NK-92 treated with Interleukin-12 subunit alpha and Interleukin-12 subunit beta, amount 100 ng/mL, for 24 hours (cell line): ENCODE data around the gene SERPINA3.
"Not testable (repeated sequence)": the region's sequence is repeated elsewhere in the genome, so short reads cannot be mapped to it uniquely, and the experiment has no call there.

Experiments
- DNase-seq: peaks from one replicate; lab custom pipeline; 2025; lab: John Stamatoyannopoulos, UW

Gene SERPINA3

DNA sequence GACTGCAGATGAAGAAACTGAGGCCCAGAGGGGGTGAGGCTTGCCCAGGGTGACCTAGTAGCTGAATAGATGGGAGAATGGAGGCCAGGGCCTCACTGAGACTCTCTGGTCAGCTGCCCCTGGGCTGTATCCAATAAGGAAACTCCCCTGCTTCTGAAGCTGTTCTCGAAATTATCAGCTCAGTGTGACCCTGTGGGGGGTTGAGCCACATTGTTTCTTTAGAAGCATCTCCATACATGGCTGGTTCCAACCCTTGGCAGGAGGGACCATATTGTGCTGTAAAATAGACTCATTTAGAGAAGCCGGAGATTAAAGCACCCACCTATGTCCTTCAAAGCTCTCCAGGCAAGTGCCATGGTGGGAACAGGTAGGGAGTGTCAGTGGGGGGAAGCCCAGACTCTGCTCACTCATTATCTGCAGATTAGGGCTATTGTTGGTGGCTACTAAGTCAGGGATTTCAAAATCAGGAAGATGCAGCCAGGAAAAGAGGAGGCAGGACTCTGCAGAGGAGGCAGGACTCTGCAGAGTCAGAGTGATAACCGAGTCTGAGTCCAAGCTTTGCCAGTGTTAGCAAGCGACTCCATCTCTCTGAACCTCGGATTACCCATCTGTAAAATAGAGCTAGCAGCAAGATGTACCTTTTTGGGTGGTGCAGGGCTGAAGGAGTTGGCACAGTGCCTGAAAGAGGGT lies 27.5 kb upstream of the SERPINA3 start:
- DNase-seq = no peak

DNA sequence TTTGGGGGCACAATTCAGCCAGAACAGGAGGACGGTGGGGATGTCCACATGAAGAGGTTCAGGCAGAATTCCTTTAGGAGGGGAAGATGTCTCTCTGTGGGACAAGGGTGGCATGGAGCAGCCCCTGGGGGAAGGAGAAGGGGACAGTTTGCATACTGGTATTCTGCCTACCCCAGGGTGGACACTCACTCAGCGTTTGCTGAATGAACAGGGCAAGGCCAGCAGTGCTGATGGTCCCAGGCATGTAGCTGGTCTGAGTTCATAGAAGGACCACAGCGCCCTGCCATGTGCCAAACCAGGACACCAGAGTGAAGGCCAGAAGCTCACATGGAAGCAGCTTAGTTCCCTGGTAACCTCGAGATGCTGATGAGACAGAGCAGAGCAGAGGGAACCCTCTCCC lies 25.6 kb upstream of the SERPINA3 start:
- DNase-seq = no peak

DNA sequence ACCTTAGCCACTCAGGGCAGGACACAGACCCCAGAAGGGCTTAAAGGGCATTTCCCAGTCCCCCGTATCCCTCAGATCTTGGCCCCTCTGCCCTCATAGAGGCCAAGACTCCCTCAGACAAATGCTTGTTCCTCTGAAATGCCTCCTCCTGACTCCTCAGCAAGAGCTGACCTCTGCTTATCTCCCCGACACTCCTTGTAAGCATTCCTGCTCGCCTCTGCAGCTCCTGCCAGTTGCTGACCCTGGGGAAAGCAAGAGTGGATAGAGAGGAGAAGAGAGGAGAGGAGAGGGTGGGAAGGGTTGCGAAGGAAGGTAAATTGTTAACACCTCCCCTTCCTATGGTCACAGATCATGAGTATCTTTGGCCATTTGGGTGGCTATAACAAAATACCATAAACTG lies 23.9 kb upstream of the SERPINA3 start:
- DNase-seq = no peak

DNA sequence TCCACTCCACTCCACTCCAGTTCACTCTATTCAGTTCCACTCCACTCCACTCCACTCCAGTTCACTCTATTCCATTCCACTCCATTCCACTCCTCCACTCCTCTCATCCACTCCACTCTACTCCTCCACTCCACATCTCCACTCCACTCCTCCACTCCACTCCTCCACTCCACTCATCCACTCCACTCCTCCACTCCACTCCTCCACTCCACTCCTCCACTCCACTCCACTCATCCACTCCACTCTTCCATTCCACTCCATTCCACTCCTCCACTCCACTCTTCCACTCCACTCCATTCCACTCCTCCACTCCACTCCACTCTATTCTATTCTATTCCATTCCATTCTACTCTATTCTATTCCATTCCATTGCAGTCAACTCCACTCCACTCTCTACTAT lies 21.1 kb upstream of the SERPINA3 start:
- DNase-seq = no peak

DNA sequence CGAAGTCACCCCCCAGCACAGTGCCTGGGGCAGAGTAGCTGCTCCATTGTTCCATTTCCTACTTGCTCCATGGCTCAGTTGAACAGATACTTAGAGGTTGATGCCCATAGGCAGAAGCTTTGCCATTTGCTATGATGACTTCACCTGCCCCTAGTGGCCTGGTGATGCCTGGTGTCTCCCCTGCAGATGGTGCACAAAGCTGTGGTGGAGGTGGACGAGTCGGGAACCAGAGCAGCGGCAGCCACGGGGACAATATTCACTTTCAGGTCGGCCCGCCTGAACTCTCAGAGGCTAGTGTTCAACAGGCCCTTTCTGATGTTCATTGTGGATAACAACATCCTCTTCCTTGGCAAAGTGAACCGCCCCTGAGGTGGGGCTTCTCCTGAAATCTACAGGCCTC lies 20.3 kb upstream of the SERPINA3 start:
- no peak for DNase-seq

DNA sequence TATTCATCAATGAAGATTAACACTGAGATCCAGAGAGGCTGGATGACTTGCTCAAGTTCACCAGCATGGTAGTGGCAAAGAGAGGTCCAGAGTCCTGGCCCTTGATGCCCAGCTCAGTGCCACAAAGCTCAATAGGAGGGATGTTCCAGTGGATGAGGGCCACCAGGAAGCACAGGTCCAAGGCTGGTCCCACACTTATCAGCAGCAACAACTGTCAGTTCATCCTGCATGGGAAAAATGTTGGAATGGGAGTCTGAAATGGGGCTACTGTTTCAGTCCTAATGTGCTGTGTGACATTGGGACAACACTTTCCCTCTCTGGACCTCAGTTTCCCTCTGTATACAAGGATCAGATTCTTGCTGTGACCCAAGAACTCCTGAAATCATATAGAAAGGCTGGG lies 19.7 kb upstream of the SERPINA3 start:
- no peak for DNase-seq

DNA sequence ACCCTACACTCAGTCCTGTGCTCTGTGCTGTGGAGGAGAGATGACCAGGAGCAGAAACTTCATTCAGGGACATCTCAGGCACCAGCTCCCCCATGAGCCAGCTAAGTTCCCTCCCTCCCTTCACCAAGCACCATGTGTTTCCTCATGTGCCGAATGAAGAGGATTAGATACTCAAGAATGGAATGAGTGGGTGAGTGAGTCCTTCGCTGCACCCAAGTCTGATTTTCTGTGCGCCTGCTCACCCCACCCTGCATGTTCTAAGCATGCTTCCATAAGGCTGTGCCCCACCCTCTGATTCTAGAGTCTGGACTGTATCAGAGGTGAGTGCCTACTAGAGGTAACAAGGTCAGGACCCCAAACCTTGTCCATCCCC lies 18.8 kb upstream of the SERPINA3 start:
- DNase-seq = no peak

DNA sequence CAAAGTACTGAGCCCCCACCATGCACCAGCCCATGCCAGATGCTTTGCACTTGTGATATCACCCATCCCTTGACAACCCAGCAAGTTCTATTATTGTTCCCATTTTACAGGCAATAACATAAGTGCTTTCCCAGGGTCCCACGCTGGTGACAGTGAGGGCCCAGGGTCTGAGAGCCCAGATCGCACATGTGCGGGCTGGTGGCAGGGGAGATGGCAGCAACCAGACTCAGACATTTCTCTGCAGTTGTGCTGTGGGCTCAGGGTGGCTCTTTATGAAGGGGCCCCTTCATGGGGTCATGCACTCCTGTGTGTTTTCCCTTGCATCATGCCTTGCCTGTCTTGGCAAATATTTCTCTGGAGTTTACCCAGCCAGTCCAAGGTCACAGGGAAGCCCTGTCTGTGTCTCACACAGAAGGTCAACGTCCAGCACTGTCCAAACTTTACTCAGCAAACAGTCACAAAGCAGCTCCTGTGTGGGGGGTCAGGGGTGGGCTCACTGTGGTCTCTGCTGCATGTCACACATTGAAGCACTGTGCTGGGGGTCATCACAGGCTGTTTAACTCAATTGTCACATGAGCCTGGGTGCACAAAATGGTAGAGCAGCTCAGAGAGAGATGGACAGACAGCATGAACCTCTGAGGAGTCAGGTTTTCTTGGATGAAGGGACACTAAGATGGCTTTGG lies 18.3 kb upstream of the SERPINA3 start:
- no peak for DNase-seq

DNA sequence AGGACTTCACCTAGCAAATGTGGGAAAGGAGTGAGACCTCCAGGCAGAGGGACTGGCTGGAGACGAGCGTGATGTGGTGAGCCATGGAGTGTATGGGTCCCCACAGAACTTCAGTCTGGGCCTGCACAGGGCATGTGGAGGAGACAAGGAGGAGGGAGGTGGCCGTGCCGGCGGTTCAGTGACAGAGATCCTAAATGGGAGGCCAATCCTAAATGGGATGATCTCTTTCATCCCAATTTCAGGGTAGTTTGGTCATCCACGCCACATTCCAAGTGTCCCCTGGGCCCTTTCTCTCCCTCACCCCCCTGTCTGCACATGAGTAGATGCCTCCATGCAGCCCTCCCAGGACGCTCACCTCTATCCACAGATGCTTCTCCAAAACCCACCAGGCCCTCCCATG lies 17.8 kb upstream of the SERPINA3 start:
- no peak for DNase-seq

DNA sequence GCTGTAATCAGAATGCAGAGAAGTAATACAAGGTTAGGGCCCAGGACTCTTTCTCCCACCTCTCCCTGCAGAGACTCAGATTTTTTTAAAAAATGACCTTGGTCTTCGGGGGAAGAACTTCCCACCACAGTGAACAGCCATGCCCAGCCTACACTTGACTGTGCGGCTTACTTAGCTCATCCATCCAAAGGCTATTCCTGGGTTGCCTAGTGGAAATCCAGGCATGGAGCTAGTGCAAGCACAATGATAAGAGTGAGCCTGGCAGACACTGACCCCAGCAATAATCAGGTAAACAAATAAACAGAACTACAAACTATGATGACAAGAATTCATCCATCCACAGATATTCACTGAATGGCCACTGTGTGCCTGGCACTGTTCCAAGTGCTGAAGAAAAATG lies 16.3 kb upstream of the SERPINA3 start:
- DNase-seq = no peak

DNA sequence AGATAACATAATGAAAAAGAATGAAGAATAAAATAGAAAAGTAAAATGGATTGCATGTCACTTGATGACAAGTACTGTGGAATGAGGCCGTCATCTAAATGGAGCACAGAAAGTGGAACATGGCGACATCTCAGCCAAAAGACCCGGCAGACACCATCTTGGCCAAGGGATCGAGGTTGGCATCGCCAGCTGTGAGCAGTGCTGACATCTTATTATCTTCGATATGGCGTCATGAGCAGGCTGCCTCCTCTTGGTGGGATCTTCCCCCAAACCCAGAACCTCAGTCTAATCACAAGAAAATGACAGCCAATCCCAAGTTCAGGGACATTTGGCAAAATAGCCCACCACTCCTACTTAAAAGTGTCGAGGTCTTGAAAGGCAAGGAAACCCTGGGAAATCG lies 15.8 kb upstream of the SERPINA3 start:
- no peak for DNase-seq

DNA sequence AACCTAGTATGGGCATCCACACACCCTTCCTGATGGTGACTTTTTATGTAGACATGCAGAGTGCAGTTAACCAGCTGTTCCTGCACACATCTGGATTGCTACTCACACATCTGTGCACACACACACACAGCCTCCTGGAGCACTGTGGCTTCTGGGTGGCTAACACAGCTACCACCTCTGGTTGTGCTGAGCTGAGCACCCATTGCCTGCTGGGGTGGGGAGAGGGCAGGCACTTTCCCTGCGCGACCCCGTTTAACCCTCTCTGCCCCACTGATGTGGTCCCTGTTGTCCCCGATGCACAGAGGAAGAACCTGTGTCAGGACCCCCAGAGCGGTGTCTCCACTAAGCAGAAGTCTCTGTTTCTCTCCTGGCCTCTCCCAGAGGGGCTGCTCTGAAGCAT lies 14.4 kb upstream of the SERPINA3 start:
- DNase-seq = no peak

DNA sequence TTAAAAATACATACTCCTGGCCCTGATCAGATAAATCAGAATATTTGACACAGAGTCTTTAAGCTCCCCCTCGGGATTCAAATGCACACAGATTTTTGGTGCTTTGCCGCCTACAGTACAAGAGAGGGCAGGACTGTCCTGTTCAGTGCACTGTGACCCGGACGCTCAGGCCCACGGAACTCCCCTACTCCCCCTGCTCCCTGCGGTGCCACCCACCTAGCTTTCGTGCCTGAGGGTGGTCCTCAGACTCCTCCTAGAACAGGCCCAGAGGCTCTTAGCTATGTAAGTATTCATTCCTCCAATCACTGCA lies 13.7 kb upstream of the SERPINA3 start:
- no peak for DNase-seq

DNA sequence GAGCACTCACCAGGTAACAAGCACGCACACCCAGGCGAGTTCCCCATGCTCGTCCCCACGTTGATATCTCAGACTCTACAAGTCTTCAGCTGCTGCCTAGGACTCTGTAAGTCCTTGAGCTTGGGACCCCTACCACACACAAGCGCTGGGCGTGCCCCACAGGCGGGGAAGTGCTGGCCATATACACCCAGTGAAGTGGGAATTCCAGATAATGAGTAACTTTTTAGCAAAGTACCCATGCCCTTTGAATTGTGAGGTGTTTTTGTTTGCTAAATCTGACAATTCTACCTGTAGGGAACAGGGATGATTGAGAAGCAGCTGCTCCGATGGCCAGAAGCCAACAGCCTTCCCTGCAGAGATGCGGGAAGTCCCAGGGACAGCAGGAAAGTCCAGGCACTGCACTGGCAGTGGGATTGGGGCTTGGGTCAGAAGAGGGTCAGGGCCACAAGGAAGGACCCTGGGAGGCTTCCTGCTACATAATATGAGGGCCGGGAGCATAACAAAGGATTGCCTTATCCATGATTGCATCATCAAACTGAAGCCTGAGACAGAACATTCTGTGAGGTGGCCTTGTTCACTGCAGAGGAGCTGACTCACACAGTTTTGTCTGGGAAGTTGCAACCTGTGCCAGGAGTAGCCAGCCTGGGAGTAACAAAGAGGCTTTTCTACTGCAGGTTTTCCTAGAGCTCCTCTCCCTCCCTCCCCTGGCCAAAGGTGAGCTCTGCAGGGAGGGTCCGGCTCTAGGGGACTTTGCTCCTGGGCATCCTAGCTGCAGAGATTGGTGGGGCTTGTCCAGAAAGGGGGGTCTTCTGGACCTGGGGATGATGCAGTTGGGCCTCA lies 13.2 kb upstream of the SERPINA3 start:
- no peak for DNase-seq

DNA sequence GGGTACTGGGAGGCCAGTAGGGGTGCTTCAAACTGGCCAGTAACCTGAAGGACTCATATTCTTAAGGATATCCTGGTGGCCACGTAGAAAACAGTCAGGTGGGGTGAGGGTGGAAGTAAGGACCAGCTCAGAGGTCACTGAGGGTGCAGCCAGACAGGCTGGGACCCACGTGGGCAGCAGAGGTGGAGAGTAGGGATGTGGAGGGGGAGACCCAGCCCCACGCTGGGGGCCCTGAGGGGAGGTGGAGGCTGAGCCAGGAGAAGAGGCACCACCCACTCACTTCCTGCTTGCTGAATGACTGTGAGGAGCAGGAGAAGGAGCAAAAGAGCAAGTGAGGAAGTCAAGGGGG lies 12.6 kb upstream of the SERPINA3 start:
- DNase-seq = no peak

DNA sequence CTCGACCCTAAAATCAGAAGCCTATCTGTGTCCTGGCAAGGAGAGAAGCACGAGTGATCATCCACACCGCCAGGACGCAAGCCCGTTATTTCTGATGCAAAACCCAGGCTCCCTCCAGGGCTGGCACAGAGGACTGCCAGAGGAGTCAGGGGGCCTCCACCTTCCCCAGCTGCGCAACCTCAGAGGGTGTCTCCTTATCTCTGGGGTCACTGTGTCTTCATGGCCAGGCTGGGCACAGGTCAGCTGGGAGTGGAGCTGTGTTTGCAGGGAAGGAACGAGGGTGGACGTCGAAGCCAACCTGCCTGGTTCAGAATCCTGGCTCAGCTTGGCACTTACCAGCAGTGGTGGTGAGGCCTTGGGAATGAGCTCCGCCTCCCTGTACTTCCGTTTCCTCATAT lies 12.0 kb upstream of the SERPINA3 start:
- no peak for DNase-seq

DNA sequence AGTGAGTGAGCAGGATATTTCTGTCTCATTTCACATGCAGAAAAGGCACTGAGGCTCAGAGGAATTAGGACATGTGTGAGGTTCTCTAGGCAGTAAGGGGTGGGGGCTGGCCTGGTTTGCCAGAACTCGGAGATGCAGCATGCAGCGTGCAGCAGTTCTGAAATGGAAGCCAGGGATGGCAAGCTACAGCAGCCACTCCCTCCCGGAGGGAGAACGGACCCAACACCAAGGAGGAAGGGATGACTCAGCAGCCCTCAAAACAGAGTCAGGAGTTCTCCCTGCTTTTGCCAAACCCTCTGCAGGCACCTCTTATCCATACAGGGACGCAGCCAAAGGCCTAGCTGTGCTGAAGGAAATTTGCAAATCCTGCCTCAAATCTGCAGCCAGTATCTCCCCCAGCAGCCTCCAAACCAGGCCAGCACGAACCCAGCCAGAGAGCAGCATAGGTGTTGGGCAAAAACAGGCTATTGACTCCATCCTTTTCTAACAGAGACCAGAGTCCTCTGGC lies 10.3 kb upstream of the SERPINA3 start:
- no peak for DNase-seq

DNA sequence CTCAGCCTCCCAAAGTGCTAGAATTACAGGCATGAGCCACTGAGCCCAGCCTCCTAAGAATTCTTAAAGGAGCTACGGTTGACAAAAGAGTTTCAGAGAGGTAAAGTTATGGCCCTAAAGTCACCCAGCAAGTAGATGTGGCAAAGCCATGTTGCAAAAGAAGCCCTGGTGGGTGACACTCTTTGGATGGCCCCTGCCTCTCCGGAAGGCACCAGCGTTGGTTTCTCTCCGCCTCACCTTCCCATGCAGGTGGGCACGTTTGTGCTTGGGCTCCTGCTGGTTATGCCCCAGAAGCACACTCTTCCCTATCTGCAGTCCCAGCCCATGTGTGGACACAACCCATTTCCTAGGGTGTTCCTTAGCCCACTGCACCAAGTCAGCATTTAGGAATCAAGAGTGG lies 9.5 kb upstream of the SERPINA3 start:
- DNase-seq = no peak

DNA sequence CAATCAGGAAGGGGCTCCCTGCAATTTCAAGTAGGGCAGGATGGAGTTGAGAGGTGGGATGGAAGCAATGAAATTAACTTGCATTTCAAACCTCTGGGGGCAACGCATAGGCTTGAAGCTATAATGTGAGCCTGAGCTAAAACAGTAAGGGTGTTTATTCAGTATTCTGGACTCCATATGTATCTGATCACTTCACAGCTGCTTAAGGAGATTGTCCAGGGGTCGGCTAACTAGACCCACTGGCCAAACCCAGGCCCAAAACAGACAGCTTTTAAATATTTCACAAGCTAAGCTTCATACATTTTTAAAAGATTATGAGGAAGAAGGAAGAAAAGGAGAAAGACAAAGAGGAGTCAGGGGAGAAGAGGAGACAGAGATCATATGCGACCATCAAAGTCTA lies 6.8 kb upstream of the SERPINA3 start:
- DNase-seq = no peak

DNA sequence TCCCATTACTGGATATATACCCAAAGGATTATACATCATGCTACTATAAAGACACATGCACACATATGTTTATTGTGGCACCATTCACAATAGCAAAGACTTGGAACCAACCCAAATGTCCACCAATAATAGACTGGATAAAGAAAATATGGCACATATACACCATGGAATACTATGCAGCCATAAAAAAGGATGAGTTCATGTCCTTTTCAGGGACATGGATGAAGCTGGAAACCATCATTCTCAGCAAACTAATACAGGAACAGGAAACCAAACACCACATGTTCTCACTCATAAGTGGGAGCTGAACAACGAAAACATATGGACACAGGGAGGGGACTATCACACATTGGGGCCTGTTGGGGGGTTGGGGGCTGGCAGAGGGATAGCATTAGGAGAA lies 3.2 kb upstream of the SERPINA3 start:
- DNase-seq = not testable (repeated sequence)

DNA sequence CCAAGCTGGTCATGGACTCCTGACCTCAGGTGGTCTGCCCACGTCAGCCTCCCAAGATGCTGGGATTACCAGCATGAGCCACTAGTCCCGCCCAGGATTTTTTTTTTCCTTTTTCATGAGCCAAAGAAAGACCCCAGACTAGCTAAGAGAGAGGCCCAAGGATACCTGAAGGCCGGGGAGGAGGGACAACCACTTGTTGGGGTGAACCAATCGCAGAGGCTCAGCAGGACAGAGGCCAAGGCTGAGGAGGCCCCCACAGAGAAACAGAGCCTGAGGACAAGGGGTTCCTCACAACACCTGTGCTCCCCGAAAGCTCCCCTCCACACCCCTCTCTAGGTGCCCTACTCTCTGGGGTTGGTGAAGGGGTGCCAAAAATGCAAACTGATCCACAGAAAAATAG lies 1.0 kb upstream of the SERPINA3 start:
- DNase-seq = no peak

DNA sequence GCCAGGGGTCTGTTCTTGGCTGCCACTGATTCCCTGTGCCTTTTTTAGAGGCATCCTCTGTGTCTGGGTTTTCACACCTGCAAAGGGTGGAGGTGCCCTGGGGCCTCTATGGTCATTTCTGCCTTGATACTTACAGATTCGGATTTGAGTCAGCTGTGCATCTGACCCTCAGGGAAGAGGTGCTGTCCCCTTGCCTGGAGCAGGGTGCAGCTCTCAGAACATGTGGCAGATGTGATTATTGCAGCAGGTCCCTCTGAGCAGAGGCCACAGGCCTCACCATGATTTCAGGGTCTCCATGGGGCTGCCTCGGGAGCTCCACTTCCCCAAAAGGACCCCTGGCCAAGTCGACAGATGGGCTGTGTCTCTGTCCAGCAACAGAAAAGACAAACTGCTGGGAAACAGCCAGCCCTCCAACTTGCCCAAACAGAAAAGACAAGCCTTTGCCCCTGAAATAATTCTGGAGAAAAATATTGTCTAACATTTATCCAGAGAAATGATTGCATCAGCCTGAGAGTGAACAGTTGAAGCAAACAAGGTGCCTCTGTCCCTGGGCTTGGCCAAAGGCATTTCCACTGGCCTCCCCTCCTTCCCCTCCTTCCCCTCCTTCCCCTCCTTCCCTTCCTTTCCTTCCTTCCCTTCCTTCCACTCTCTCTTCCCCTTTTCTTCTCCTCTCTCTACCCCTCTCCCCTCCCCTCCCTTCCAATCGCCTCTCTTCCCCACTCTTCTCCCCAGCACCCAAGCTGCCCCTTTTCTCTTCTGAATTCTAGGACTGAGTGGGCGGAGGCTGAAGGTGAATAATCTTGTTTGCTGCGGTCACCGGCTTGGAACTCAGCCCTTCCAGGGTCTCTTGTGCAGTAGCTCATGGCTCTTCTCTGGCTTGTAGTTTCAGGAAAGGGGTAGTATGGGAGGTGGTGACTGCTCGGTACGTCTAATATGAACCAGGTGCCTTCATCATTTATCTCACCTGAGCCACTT lies 676 bp downstream of the SERPINA3 start:
- DNase-seq = no peak
